Measurements from ENCODE around the gene LYPD3.

Gene LYPD3

DNA sequence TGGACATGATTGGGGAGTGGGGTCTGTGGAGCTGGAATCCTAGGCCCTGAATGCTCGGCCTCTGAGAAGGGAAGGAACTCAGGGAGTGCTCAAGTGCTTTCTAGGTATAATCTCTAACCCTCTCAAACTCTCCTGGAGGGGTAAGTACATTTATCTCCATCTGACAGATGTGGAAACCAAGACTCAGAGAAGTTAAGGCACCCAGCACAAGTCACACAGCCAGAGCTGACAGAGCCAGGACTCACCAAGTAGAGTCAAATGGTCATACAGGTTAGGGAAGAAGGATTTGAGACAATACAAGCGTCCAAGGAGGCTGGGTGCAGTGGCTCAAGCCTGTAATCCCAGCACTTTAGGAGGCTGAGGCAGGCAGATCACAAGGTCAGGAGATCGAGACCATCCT, 12.9 kb upstream of the LYPD3 start:
- TF ChIP-seq, protein P1, sequence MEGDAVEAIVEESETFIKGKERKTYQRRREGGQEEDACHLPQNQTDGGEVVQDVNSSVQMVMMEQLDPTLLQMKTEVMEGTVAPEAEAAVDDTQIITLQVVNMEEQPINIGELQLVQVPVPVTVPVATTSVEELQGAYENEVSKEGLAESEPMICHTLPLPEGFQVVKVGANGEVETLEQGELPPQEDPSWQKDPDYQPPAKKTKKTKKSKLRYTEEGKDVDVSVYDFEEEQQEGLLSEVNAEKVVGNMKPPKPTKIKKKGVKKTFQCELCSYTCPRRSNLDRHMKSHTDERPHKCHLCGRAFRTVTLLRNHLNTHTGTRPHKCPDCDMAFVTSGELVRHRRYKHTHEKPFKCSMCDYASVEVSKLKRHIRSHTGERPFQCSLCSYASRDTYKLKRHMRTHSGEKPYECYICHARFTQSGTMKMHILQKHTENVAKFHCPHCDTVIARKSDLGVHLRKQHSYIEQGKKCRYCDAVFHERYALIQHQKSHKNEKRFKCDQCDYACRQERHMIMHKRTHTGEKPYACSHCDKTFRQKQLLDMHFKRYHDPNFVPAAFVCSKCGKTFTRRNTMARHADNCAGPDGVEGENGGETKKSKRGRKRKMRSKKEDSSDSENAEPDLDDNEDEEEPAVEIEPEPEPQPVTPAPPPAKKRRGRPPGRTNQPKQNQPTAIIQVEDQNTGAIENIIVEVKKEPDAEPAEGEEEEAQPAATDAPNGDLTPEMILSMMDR (IDR thresholded peaks at IDR 0.05; ENCODE audit: insufficient read depth, low read length, poor library complexity, severe bottlenecking), result no peak
- no peak overlapping the region for H3K4me3 ChIP-seq (replicated peaks; ENCODE audit: low read depth, low read length)
- no peaks in the 10 kb centered on the region for H3K36me3 ChIP-seq (ENCODE audit: control insufficient read depth, insufficient read depth, low read length)
- DNase-seq (ENCODE audit: extremely low read depth, insufficient read length), result no peak
- H3K27me3 ChIP-seq (replicated peaks; ENCODE audit: control insufficient read depth, insufficient read depth, low read length), result no peaks in the 10 kb centered on the region

DNA sequence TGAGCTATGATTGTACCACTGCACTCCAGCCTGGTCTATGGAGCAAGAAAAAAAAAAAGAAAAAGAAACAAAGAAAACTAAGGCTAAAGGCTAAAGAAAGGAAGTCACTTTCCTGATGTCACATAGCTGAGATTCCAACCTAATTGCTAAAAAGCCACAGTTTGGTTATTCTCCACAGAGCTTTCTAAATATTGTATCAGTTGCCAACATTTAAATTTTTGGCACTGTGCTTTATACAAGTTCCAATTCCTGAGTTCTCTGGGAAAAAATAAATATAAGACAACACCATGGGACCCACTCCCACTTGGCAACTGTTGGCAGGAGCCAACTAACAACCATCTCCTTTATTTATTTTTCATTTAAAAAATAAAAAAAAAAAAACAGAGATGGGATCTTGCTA, 11.2 kb upstream of the LYPD3 start:
- H3K36me3 ChIP-seq (ENCODE audit: control insufficient read depth, insufficient read depth, low read length), result no peaks in the 10 kb centered on the region
- H3K27me3 ChIP-seq (replicated peaks; ENCODE audit: control insufficient read depth, insufficient read depth, low read length), result no peaks in the 10 kb centered on the region
- no peak for DNase-seq (ENCODE audit: extremely low read depth, insufficient read length)
- TF ChIP-seq, protein P1 (IDR thresholded peaks at IDR 0.05; ENCODE audit: insufficient read depth, low read length, poor library complexity, severe bottlenecking), result no peak
- no peak overlapping the region for H3K4me3 ChIP-seq (replicated peaks; ENCODE audit: low read depth, low read length)

DNA sequence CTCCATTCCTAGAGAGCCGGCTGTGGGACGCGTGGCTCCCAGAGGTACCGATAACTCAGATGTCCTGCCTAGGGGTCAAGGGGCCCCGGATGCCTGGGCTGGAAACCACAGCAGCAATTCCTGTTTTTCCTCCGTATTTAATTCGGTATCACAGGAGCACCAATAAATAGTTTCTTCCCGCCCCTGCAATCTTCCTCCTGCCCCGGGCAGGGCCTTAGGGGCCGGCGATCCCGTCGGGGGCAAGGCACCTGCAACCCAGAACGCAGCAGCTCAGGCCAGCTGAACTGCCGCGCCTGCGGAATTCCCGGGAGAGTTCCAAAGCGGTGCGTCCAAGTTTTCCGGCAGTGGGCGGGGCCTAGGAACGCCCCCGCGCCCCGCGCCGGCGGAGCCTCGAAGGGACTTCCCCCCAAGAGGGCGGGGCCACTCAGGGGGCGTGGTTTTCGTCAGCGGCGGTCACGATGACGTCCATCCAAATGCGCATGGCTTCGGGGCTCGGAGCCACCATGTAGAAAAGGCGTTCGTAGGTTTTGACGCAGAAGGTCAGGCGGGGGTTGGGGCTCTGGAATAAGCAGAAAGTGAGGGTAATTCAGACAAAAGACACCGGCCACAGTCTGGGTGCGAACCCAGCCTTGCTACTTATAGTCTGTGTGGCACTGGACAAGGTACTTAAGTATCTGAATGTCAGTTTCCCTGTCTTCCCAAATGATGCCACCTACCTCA, 9.7 kb upstream of the LYPD3 start:
- DNase-seq (ENCODE audit: extremely low read depth, insufficient read length), result peak; percentile 80
- no peaks in the 10 kb centered on the region for H3K27me3 ChIP-seq (replicated peaks; ENCODE audit: control insufficient read depth, insufficient read depth, low read length)
- TF ChIP-seq, protein P1 (IDR thresholded peaks at IDR 0.05; ENCODE audit: insufficient read depth, low read length, poor library complexity, severe bottlenecking), result no peak
- peak overlapping the region; percentile 18 for H3K4me3 ChIP-seq (replicated peaks; ENCODE audit: low read depth, low read length)
- no peaks in the 10 kb centered on the region for H3K36me3 ChIP-seq (ENCODE audit: control insufficient read depth, insufficient read depth, low read length)

DNA sequence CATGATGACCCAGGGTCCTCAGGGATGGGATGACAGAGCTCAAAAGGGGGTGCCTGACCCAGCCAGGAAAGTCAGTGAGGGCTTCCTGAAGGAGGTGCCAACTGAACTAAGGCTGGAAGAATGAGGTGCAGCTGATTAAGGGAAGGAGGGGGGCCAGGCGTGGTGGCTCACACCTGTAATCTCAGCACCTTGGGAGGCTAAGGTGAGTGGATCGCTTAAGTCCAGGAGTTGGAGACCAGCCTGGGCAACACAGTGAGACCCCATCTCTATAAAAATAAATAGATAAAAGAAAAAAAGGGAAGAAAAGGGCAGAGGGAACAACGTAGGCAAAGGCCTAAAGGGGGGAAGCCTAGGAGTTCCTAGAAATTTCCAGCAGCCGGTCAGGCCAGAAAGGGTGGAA, 9.1 kb upstream of the LYPD3 start:
- Histone ChIP-seq H3K27me3 (replicated peaks; ENCODE audit: control insufficient read depth, insufficient read depth, low read length) (no peaks in the 10 kb centered on the region), H3K4me3 (replicated peaks; ENCODE audit: low read depth, low read length) (no peak overlapping the region)
- TF ChIP-seq, protein P1 (IDR thresholded peaks at IDR 0.05; ENCODE audit: insufficient read depth, low read length, poor library complexity, severe bottlenecking), result no peak

DNA sequence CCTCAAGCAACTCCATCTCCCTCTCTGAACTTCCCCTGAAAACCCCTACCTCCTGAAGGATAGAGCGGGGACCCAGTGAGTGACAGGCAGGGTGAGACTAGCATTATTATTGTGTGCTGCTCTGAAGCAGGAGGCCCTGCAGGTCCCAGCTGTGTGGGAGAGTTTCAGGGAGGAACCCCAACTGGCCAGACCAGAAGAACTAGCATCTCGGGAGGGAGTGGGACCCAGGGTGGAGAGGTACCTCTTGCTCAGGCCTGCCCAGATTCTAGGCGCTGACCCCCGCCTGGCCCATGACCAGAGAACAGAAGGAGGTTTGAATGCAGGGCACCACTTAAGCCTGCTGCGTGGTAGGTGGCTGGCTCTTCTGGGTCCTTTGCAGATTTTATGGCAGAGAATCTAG, 5.7 kb upstream of the LYPD3 start:
- DNase-seq (ENCODE audit: extremely low read depth, insufficient read length), result no peak
- Histone ChIP-seq H3K27me3 (replicated peaks; ENCODE audit: control insufficient read depth, insufficient read depth, low read length) (no peaks in the 10 kb centered on the region), H3K4me3 (replicated peaks; ENCODE audit: low read depth, low read length) (no peak overlapping the region), H3K36me3 (ENCODE audit: control insufficient read depth, insufficient read depth, low read length) (no peaks in the 10 kb centered on the region)
- TF ChIP-seq, protein P1 (IDR thresholded peaks at IDR 0.05; ENCODE audit: insufficient read depth, low read length, poor library complexity, severe bottlenecking), result no peak

More for the DNA sequence above, 9.1 kb upstream of the LYPD3 start:
- no peaks in the 10 kb centered on the region for H3K36me3 ChIP-seq (ENCODE audit: control insufficient read depth, insufficient read depth, low read length)
- no peak for DNase-seq (ENCODE audit: extremely low read depth, insufficient read length)

DNA sequence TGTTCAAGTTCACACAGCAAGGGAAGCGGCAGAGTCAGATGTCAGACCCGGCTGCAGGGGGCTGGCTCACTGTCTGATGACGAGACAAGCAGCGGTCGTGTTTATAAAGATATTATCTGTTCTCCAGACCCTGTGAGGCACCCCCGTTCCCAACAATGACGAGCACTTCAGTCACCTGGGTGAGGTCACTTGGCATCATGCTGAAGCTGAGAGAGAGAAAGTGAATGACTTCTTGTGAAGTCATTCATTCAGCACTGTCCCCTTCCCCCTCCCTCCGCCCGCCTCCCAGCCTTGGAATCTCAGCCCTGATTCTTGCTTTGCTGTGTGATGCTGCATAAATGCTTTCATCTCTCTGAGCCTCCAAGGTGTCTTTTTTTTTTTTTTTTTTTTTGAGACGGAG, 4.9 kb upstream of the LYPD3 start:
- Histone ChIP-seq H3K36me3 (ENCODE audit: control insufficient read depth, insufficient read depth, low read length) (no peaks in the 10 kb centered on the region), H3K4me3 (replicated peaks; ENCODE audit: low read depth, low read length) (no peak overlapping the region), H3K27me3 (replicated peaks; ENCODE audit: control insufficient read depth, insufficient read depth, low read length) (no peaks in the 10 kb centered on the region)
- TF ChIP-seq, protein P1 (IDR thresholded peaks at IDR 0.05; ENCODE audit: insufficient read depth, low read length, poor library complexity, severe bottlenecking), result no peak
- no peak for DNase-seq (ENCODE audit: extremely low read depth, insufficient read length)

Measured in GM06990 (cell line).